ENCODE measurements around the gene ARHGEF18. TPM values are rescaled to one million over a fixed set of nuclear protein-coding genes. Genes with fewer than 3 reads are reported as not detected.

Gene ARHGEF18
- total RNA-seq, 1 donor from 2014 or later = 51.2 TPM

DNA sequence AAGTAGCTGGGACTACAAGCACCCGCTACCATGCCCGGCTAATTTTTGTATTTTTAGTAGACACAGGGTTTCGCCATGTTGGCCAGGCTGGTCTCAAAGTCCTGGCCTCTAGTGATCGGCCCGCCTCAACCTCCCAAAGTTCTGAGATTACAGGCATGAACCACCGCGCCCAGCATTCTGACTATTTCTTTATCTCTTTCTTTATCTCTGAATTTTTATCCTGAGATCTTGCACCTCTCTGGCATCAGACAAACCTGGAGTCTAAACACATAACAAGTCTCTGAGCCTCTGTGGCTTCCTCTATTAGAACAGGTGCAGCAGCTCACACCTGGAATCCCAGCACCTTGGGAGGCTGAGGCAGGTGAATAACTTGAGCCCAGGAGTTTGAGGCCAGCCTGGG lies 28.5 kb downstream of the ARHGEF18 start:
- intact Hi-C loops (cut with micrococcal nuclease) = no loop called here

DNA sequence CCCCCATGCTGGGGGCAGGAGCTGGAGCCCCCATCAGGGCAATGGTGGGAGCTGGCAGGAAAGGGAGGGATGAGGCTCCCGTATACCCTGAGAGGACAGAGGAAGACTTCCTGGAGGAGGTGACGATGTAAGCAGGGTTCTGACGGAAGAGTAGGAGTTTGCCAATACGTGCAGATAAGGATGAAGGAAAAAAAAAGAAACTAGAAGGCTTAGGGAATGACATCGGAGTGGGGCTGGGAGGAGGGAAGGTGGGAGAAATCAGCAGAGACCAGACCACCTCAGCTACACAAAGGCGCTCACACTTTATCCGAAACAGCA lies 32.3 kb downstream of the ARHGEF18 start:
- intact Hi-C loops (cut with micrococcal nuclease) = loop anchor here (2.0 kb wide), 1 partner anchor 52 kb away; no protein-coding TSS in a partner anchor

DNA sequence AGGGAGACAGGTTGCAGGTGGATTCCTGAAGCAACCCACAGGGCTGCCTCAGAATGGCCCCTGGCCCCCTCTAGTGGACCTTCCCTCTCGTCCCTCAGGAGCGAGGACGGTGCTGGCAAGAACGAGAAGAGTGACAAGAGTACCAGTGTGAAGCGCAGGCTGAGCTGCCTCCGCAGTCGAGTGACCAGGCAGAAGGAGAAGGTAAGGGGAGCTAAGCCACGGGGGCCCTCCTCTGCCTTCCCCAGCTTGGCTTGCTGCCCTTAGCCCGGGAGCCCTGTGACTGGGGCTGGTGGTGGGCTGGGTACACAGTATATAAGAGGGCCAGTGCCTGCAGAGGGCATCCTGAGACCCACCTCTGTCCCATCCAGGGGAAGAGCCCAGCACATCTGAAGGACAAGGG lies 34.0 kb downstream of the ARHGEF18 start:
- intact Hi-C loops (cut with micrococcal nuclease) = no loop called here

DNA sequence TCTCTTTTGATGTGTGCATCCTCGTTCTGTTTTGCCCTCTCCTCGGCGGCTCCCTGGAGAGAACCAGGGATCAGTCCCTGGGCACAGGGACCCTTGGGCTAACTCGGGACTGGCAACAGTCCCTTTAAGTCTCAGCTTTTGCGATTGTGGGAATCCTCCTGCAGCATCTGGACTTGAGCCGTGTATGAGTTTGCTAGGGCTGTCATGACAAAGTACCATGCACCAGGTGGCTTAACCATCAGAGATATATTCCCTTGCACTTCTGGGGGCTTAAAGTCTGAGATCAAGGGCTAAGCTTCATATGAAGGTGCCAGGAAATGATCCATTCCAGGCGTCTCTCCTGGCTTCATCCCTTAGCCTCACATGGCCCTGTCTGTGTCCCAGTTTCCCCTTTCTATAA lies 34.5 kb downstream of the ARHGEF18 start:
- intact Hi-C loops (cut with micrococcal nuclease) = no loop called here

DNA sequence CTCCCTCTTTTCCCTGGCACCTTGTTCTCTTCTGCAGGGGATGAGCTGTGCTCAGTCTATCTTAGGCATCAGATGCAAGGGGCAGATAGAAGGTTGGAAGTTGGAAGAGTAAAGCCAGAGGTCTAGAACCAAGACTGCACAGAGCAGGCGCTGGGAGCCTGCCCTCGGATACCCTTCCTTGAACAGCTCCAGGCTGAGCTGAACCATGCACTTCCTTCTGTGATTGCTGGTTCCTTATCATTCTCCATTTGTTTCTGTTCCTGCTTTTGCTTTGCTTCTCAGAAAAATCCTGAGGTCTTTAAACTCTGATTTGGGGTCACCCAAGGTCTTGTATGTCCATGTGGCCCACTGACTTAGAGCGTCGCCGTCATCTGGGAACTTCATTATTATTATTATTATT lies 36.3 kb downstream of the ARHGEF18 start:
- intact Hi-C loops (cut with micrococcal nuclease) = no loop called here

DNA sequence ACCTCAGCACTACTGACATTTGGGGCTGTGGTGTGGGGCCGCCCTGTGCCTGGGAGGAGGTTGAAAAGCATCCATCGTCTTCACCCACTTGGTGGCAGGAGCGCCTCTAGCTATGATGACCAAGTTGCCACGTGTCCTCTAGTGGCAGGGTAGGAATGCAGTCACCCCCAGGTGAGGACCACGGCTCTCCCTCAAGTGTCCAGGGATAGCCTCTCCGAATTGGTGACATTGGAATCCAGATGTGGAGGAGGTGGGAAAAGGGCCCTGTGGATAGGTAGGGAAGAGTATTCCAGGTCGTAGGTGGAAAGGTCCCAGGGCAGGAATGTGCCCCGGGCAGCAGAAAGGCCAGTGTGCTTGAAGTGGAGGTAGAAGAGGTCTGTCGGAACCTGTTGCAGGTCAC lies 37.6 kb downstream of the ARHGEF18 start:
- intact Hi-C loops (cut with micrococcal nuclease) = no loop called here

DNA sequence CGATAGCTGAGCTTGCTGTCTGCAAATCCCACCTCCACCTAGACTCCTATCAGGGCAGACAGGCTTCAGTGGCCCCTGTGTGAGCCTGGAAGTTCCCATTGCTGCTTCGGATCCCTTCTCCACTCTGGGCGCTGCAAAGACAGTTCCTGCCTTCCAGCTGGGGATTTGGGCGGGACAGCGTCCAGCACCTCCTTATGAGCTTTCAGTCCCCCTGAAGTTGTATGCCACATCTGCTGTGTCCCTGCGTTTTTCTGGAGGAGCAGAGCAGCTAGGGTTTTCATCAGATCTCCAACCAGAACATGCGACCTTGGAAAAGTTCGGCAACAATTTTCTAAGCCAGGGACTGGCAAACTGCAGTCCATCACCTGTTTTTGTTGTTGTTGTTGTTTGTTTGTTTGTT lies 38.0 kb downstream of the ARHGEF18 start:
- intact Hi-C loops (cut with micrococcal nuclease) = no loop called here

DNA sequence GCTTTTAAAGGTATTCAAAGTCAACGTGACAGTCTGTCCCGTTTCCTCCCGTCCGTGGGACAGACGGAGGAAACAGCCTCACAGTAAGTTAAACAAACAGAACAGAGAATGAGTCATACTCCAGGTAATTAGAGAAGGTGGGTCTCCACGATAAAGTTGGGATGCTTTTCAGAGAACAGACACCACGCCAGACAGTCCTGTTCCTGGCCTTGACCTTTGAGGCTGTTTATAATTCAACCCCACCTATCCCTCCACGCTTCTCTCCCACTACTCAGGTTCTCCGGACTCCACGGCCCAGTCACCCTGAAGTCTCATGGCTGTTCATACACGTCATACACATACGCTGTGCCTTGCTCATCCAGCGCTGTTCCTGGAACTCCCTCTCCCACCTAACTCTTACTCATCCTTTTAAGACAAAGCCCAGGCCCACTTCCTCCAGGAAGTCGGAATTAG lies 42.5 kb downstream of the ARHGEF18 start:
- intact Hi-C loops (cut with micrococcal nuclease) = no loop called here

DNA sequence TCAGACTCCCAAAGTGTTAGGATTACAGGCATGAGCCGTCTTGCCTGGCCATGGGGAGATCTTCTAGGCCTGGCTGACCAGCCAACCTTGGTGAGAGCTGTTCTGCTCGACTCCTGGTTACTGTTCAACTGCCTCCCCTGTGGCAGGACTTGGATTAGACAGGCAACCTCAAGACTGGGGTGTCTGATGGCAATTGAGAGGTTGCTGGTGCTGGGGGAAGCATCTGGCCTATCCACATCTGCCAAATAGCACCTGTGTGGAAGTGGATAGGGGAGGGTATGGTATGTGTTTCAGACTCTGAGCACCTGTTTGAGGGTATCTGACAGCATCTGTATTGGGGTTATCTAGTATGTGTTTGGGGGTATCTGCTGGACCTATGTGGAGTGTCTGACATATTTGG lies 44.7 kb downstream of the ARHGEF18 start:
- intact Hi-C loops (cut with micrococcal nuclease) = no loop called here

DNA sequence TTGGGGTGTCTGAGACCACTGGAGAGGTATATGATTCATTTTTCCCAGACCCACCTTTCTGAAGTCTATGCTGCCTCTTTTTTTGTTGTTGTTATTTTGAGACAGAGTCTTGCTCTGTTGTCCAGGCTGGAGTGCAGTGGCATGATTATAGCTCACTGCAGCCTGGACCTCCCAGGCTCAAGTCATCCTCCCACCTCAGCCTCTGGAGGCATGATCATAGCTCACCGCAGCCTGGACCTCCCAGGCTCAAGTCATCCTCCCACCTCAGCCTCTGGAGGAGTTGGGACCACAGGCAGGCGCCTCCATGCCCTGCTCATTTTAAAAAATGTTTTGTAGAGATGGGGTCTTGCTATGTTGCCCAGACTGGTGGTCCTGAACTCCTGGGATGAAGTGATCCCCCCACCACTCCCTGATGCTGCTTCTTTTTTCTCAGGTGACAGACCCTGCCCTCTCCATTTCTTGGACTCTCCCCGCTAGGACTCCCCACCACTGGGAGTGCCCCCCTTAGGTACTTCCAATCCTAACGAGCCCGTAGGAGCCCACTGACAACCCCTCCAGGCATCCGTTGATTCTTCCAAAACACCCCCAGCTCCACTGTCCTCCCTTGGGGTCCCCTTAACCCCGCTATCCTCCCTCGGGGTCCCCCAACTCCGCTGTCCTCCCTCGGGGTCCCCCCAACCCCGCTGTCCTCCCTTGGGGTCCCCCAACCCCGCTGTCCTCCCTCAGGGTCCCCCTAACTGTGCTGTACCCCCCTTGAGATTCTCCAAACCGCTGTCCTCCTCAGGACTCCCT lies 45.4 kb downstream of the ARHGEF18 start:
- intact Hi-C loops (cut with micrococcal nuclease) = loop anchor here (2.0 kb wide), 2 partner anchors 129 to 235 kb away; partner anchors contain the start of genes MCOLN1, PET100 and XAB2

DNA sequence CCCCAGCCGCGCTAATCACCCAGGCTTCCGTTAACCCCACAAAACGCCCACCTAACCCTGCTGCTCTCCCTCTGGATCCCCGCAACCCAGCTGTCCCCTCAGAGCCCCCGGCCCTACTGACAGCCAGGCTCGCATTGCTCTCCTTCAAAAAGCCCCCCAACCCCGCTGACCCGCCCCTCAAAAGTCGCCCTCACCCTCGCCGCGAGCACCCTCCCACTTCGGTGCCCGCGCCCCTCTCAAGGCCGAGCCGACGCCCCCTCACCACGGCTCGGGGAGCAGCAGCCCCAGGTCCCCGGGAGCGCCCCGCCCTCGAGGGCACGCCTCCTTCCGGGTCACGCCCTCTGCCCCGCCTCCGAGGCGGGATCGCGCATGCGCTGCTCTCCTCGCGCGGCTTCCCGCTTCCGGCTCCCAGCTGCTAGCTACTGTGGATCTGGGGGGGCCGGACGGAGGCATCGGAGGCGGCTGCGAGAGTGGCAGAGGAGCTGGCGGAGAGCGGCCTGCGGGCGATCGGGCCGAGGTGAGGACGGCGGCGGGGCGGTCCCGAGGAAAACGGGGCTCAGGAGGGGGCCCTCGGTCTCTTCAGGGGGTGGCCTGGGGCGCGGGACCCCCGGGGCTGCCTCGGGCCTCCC lies 46.1 kb downstream of the ARHGEF18 start:
- intact Hi-C loops (cut with micrococcal nuclease) = loop anchor here (1.0 to 5.0 kb wide), 4 partner anchors 48 to 434 kb away; partner anchors contain the start of genes ARHGEF18, MCOLN1, PET100 and XAB2

DNA sequence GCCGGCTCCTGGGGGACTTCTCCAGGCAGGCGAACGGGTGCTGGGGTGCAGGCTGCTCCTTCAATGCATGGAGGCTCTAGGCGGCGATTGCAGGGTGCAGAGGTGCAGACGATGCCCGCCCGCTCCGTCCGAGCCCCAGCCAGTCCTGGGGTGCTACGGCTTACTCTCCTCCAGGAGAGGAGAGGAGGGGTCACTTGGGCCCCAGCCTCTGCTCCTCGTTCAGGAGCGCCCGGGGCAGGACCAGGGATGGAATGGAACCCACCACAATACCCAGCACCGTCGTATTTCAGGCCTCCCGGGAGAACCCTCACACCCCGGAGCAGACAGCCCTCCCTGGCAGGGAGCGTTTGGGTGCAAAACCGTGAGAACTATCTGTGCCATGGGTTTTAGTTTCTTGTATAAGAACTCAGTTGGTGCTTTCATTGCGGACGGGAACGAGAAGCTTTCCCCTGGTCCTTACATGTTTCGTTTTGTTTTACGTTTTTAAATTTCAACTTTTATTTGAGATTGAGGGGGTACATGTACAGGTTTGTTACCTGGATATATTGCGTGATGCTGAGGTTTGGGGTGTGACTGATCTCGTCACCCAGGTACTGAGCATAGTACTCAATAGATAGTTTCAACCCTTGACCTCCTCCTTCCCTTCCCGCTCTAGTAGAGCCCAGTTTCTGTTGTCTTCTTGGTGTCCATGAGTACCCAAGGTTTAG lies 46.8 kb downstream of the ARHGEF18 start:
- intact Hi-C loops (cut with micrococcal nuclease) = loop anchor here (1.0 to 5.0 kb wide), 4 partner anchors 48 to 434 kb away; partner anchors contain the start of genes ARHGEF18, MCOLN1, PET100 and XAB2

DNA sequence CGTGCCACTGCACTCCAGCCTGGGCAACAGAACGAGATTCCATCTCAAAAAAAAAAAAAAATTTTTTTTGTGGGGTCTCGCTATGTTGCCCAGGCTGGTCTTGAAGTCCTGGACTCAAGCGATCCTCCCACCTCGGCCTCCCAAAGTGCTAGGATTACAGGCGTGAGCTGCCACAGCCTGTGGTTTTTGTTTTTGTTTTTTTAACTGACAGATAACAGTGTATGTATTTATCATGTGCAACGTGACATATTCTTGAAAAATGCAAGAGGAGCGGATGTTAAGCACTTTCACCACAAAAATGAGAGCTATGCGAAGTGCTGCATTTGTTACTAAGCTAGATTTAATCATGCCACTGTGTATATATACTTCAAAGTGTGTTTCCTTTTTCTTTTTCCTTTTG lies 49.0 kb downstream of the ARHGEF18 start:
- intact Hi-C loops (cut with micrococcal nuclease) = loop anchor here (5.0 kb wide), 1 partner anchor 50 kb away; the partner anchor contains the start of gene ARHGEF18

Other genes with a start within 250 kb of the ARHGEF18 start
- gene INSR, start 54.5 kb upstream of the ARHGEF18 start, total RNA-seq = 0.51 and 0.81 TPM in 2 replicates
- 0.42 and 0.98 TPM in 2 replicates for gene PEX11G, start 140.1 kb downstream of the ARHGEF18 start, total RNA-seq
- gene ZNF358, start 167.2 kb downstream of the ARHGEF18 start, total RNA-seq = 5.3 and 5.9 TPM in 2 replicates
- 15.8 and 18.4 TPM in 2 replicates for gene MCOLN1, start 173.7 kb downstream of the ARHGEF18 start, total RNA-seq
- 143 and 148 TPM in 2 replicates for gene PNPLA6, start 186.8 kb downstream of the ARHGEF18 start, total RNA-seq
- 0.34 and 0.39 TPM in 2 replicates for gene CAMSAP3, start 246.9 kb downstream of the ARHGEF18 start, total RNA-seq